Parathyroid adenoma (tissue), 2 donors: ENCODE data around the gene ATOH8.

ENCODE experiments used
- H2AFZ ChIP-seq: fragments of 300-600 bp; sonication (generic); one replicate; pipeline ENCODE4 v1.7.0; 2017; ENCODE audit warnings: antibody characterized with exemption, mild to moderate bottlenecking
- H3K27ac ChIP-seq: fragments of 300-600 bp; sonication (generic); one replicate; pipeline ENCODE4 v1.7.0; 2017
- H3K27me3 ChIP-seq: fragments of 300-600 bp; sonication (generic); one replicate; pipeline ENCODE4 v1.7.0; 2017; ENCODE audit warnings: low read length; ENCODE audit not compliant: control insufficient read depth, insufficient read depth
- H3K36me3 ChIP-seq: fragments of 300-600 bp; sonication (generic); one replicate; pipeline ENCODE4 v1.7.0; 2017; ENCODE audit warnings: low read length; ENCODE audit not compliant: control insufficient read depth, insufficient read depth
- H3K4me1 ChIP-seq: fragments of 300-600 bp; sonication (generic); one replicate; pipeline ENCODE4 v1.7.0; 2017; ENCODE audit warnings: control low read depth
- H3K4me2 ChIP-seq: fragments of 300-600 bp; sonication (generic); one replicate; pipeline ENCODE4 v1.7.0; 2017; ENCODE audit warnings: low read length
- H3K4me3 ChIP-seq: fragments of 300-600 bp; sonication (generic); one replicate; pipeline ENCODE4 v1.7.0; 2017; ENCODE audit warnings: low read depth, low read length
- H3K79me2 ChIP-seq: fragments of 300-600 bp; sonication (generic); one replicate; pipeline ENCODE4 v1.7.0; 2017; ENCODE audit warnings: control low read depth
- H3K9ac ChIP-seq: fragments of 300-600 bp; sonication (generic); one replicate; pipeline ENCODE4 v1.7.0; 2017; ENCODE audit warnings: mild to moderate bottlenecking
- H3K9me3 ChIP-seq: fragments of 300-600 bp; sonication (generic); one replicate; pipeline ENCODE4 v1.7.0; 2017; ENCODE audit warnings: low read length; ENCODE audit not compliant: control insufficient read depth
- TF ChIP-seq, protein P1 (sequence below): fragments of 300-600 bp; sonication (generic); IDR thresholded peaks from one replicate; pipeline ENCODE4 v1.7.0; 2017; ENCODE audit warnings: antibody characterized with exemption, mild to moderate bottlenecking
- donor health status: primary hyperparathyroidism.

ATOH8 gene

GRCh38 chr2:85800586-85800985, 46.8 kb downstream of the ATOH8 start:
- no peak overlapping the region for H3K4me2 ChIP-seq
- no peaks in the 10 kb centered on the region for H3K9me3 ChIP-seq
- no peak overlapping the region for H3K9ac ChIP-seq
- H3K4me3 ChIP-seq = no peak overlapping the region
- H3K36me3 ChIP-seq = no peaks in the 10 kb centered on the region
- TF ChIP-seq, protein P1, sequence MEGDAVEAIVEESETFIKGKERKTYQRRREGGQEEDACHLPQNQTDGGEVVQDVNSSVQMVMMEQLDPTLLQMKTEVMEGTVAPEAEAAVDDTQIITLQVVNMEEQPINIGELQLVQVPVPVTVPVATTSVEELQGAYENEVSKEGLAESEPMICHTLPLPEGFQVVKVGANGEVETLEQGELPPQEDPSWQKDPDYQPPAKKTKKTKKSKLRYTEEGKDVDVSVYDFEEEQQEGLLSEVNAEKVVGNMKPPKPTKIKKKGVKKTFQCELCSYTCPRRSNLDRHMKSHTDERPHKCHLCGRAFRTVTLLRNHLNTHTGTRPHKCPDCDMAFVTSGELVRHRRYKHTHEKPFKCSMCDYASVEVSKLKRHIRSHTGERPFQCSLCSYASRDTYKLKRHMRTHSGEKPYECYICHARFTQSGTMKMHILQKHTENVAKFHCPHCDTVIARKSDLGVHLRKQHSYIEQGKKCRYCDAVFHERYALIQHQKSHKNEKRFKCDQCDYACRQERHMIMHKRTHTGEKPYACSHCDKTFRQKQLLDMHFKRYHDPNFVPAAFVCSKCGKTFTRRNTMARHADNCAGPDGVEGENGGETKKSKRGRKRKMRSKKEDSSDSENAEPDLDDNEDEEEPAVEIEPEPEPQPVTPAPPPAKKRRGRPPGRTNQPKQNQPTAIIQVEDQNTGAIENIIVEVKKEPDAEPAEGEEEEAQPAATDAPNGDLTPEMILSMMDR = no peak
- H2AFZ ChIP-seq = no peak overlapping the region
- no peak overlapping the region for H3K27ac ChIP-seq
- H3K27me3 ChIP-seq = no peaks in the 10 kb centered on the region
- H3K79me2 ChIP-seq = no peaks in the 10 kb centered on the region
- no peaks in the 10 kb centered on the region for H3K4me1 ChIP-seq

DNA sequence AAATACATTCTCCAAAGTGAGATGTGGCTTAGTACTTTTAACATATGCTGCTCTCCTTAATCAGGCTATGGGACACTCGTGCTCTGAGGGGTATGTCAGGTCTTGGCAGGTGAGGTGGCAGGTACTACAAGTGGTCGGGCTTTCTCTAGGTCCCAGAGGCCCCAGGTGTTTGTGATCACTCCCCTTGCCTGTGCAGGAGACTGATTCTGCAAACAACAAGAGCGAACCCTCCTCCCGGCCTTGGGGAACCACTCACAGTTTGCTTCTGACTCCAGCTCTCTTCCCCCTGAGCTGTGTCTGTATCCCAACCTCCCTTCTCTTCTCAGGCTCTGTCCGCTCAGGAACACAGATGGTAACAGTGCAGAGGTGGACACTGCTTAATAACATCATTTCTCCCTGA, 48.1 kb downstream of the ATOH8 start:
- H3K9ac ChIP-seq = no peak overlapping the region
- no peaks in the 10 kb centered on the region for H3K36me3 ChIP-seq
- H3K79me2 ChIP-seq = no peaks in the 10 kb centered on the region
- no peak overlapping the region for H3K27ac ChIP-seq
- no peak overlapping the region for H3K4me2 ChIP-seq
- H3K9me3 ChIP-seq = no peaks in the 10 kb centered on the region
- TF ChIP-seq, protein P1 = no peak
- H3K4me3 ChIP-seq = no peak overlapping the region
- H3K4me1 ChIP-seq = no peaks in the 10 kb centered on the region
- H3K27me3 ChIP-seq = no peaks in the 10 kb centered on the region
- no peak overlapping the region for H2AFZ ChIP-seq

- Histone ChIP-seq H3K9me3 (no peaks in the 10 kb centered on the region), H3K27ac (no peak overlapping the region), H3K9ac (no peak overlapping the region), H3K79me2 (no peaks in the 10 kb centered on the region), H2AFZ (no peak overlapping the region), H3K4me2 (no peak overlapping the region), H3K4me3 (no peak overlapping the region), H3K36me3 (no peaks in the 10 kb centered on the region), H3K4me1 (no peaks in the 10 kb centered on the region), H3K27me3 (no peaks in the 10 kb centered on the region)
- TF ChIP-seq, protein P1 = no peak
Observed at GRCh38 chr2:85802354-85803103, 48.7 kb downstream of the ATOH8 start.

DNA sequence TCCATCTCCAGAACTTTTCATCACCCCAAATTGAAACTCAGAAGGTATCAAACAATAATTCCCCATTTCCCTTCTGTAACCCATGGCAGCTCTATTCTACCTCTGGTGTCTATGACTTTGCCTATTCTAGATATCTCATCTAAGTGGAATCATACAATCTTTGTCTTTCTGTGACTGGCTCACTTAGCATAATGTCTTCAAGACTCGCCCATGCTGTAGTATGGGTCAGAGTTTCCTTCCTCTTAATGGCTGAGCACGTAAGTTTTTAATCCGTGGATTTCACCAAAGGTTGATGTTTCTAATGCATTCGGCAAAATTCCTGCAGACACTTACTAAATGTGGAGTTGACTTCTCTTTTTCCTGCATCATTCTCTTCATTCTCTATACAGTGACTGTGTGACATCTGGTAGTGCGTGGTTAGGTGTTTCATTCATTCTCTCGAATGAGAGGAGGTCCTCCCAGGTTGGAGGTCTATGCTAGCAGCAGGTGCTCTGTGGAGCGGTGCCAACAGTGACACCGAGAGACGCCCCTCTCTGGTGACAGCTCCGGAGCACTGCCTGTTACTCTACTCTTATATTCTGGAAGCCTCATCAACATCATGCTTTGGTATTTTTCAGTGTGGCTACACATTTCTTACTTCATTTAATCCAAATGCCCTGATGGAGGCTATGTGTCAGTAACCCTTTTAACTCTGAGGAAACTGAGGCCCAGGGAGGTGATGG, 50.1 kb downstream of the ATOH8 start:
- Histone ChIP-seq H3K4me3 (no peak overlapping the region), H3K4me1 (no peaks in the 10 kb centered on the region), H3K9me3 (no peaks in the 10 kb centered on the region), H3K79me2 (no peaks in the 10 kb centered on the region), H3K4me2 (no peak overlapping the region), H3K27me3 (no peaks in the 10 kb centered on the region), H3K9ac (no peak overlapping the region), H3K36me3 (no peaks in the 10 kb centered on the region), H3K27ac (no peak overlapping the region), H2AFZ (no peak overlapping the region)
- TF ChIP-seq, protein P1 = no peak
